ENCODE data around the gene SRRT. TPM values are rescaled to one million over a fixed set of nuclear protein-coding genes. Genes with fewer than 3 reads are reported as not detected.

SRRT gene
- total and polyA plus RNA-seq, 10 of the 15 experiments (the other 5 are each of a cell fraction or from before 2014, with no cell fraction given) = 11.1 to 254 (median 111) TPM

DNA sequence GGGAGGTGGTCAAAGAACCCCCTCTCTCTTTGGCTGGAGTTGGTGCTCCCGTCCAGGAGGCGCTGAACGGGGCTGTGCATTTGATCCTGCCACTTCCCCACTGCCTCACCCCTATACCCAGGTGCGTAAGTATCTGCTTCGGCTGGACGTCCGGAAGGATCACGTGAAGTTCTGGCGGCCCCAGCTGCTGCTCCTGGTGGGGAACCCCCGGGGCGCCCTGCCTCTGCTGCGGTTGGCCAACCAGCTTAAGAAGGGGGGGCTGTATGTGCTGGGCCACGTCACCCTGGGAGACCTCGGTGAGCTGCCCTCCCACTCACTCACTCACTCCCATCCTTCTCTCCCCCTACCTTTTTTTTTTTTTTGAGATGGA is 13.3 kb upstream of the SRRT start (continued):
- TF ChIP-seq, protein P1, sequence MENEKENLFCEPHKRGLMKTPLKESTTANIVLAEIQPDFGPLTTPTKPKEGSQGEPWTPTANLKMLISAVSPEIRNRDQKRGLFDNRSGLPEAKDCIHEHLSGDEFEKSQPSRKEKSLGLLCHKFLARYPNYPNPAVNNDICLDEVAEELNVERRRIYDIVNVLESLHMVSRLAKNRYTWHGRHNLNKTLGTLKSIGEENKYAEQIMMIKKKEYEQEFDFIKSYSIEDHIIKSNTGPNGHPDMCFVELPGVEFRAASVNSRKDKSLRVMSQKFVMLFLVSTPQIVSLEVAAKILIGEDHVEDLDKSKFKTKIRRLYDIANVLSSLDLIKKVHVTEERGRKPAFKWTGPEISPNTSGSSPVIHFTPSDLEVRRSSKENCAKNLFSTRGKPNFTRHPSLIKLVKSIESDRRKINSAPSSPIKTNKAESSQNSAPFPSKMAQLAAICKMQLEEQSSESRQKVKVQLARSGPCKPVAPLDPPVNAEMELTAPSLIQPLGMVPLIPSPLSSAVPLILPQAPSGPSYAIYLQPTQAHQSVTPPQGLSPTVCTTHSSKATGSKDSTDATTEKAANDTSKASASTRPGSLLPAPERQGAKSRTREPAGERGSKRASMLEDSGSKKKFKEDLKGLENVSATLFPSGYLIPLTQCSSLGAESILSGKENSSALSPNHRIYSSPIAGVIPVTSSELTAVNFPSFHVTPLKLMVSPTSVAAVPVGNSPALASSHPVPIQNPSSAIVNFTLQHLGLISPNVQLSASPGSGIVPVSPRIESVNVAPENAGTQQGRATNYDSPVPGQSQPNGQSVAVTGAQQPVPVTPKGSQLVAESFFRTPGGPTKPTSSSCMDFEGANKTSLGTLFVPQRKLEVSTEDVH (IDR thresholded peaks at IDR 0.05; ENCODE audit: low read depth, partially characterized antibody) = no peak
- no peak for TF ChIP-seq CTCF (IDR thresholded peaks at IDR 0.05 in 2 of 3, conservative IDR thresholded peaks at IDR 0.05 in 1 of 3; ENCODE audit: control insufficient read depth in 2 of 3, extremely low read depth in 1 of 3, insufficient read depth in 1 of 3, low read depth in 3 of 3, low read length in 3 of 3)

GRCh38 chr7:100863406-100863950 is 11.4 kb upstream of the SRRT start:
- no peak overlapping the region for H2AFZ ChIP-seq (ENCODE audit: control insufficient read depth, low read depth, low read length)
- ATAC-seq = no peak
- FAIRE-seq = no peak
- no peak for DNase-seq (ENCODE audit: low read depth, low spot score)
- in situ Hi-C loops (cut with MboI) = no loop called here
- no peak overlapping the region for H3K4me3 ChIP-seq
- H3K36me3 ChIP-seq (ENCODE audit: control insufficient read depth in 2 of 2, insufficient read depth in 2 of 2, low read length in 1 of 2) = peaks cover 4 to 8% of the 10 kb centered on the region in 2 experiments; a peak in 3 of 4 replicates
- H3K9me3 ChIP-seq (replicated peaks; ENCODE audit: control insufficient read depth, insufficient read depth, low read length) = no peaks in the 10 kb centered on the region
- no peak overlapping the region for H3K27ac ChIP-seq (ENCODE audit: control insufficient read depth, insufficient read depth)
- POLR2A ChIA-PET = no interaction called here
- no peaks in the 10 kb centered on the region for H4K20me1 ChIP-seq (ENCODE audit: control insufficient read depth, insufficient read depth)
- over 99% methylated on average over 10 of the region's 10 CpGs for WGBS (ENCODE audit: insufficient coverage, insufficient replicate concordance, low lambda C conversion rate, missing lambda C conversion rate)
- H3K4me2 ChIP-seq (ENCODE audit: control insufficient read depth, insufficient read depth) = no peak overlapping the region
- CTCF ChIA-PET = interaction anchor here (0.9 kb wide), 1 partner anchor 158 kb away, joined by 6 read pairs; the partner anchor contains the start of gene POP7
- intact Hi-C loops (cut with micrococcal nuclease; ENCODE audit: unreplicated experiment) = no loop called here
- H3K79me2 ChIP-seq (ENCODE audit: control insufficient read depth, insufficient read depth, low read length) = peaks cover 20% of the 10 kb centered on the region
- SMC1A ChIA-PET (ENCODE audit: uncharacterized antibody, unreplicated experiment) = no interaction called here
- H3K27me3 ChIP-seq (replicated peaks in 1 of 2; ENCODE audit: control insufficient read depth in 2 of 2, insufficient read depth in 2 of 2, low read length in 1 of 2) = no peaks in the 10 kb centered on the region
- no peak overlapping the region for H3K9ac ChIP-seq (ENCODE audit: control insufficient read depth, insufficient read depth, low read length)
- BruUV-seq (replicated peaks) = no TSS peak
- H3K4me1 ChIP-seq (ENCODE audit: control insufficient read depth, insufficient read depth, low read length) = peaks cover 4% of the 10 kb centered on the region
- RAD21 ChIA-PET (ENCODE audit: unreplicated experiment) = no interaction called here
- TF ChIP-seq, protein P2, sequence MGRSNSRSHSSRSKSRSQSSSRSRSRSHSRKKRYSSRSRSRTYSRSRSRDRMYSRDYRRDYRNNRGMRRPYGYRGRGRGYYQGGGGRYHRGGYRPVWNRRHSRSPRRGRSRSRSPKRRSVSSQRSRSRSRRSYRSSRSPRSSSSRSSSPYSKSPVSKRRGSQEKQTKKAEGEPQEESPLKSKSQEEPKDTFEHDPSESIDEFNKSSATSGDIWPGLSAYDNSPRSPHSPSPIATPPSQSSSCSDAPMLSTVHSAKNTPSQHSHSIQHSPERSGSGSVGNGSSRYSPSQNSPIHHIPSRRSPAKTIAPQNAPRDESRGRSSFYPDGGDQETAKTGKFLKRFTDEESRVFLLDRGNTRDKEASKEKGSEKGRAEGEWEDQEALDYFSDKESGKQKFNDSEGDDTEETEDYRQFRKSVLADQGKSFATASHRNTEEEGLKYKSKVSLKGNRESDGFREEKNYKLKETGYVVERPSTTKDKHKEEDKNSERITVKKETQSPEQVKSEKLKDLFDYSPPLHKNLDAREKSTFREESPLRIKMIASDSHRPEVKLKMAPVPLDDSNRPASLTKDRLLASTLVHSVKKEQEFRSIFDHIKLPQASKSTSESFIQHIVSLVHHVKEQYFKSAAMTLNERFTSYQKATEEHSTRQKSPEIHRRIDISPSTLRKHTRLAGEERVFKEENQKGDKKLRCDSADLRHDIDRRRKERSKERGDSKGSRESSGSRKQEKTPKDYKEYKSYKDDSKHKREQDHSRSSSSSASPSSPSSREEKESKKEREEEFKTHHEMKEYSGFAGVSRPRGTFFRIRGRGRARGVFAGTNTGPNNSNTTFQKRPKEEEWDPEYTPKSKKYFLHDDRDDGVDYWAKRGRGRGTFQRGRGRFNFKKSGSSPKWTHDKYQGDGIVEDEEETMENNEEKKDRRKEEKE (IDR thresholded peaks at IDR 0.05) = no peak
- TF ChIP-seq, protein P3, sequence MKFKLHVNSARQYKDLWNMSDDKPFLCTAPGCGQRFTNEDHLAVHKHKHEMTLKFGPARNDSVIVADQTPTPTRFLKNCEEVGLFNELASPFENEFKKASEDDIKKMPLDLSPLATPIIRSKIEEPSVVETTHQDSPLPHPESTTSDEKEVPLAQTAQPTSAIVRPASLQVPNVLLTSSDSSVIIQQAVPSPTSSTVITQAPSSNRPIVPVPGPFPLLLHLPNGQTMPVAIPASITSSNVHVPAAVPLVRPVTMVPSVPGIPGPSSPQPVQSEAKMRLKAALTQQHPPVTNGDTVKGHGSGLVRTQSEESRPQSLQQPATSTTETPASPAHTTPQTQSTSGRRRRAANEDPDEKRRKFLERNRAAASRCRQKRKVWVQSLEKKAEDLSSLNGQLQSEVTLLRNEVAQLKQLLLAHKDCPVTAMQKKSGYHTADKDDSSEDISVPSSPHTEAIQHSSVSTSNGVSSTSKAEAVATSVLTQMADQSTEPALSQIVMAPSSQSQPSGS (IDR thresholded peaks at IDR 0.05; ENCODE audit: low read length) = no peak
- TF ChIP-seq ETV6 (conservative IDR thresholded peaks at IDR 0.05 in 1 of 2, IDR thresholded peaks at IDR 0.05 in 1 of 2; ENCODE audit: borderline replicate concordance in 1 of 2, low read depth in 1 of 2) (no peak), SIX5 (IDR thresholded peaks at IDR 0.05; ENCODE audit: low read depth, low read length, severe bottlenecking) (no peak), BRCA1 (IDR thresholded peaks at IDR 0.05; ENCODE audit: low read depth, low read length) (no peak), E4F1 (IDR thresholded peaks at IDR 0.05; ENCODE audit: borderline replicate concordance, partially characterized antibody) (no peak)
